Aorta (tissue), 5 donors: ENCODE data around the gene PLK5. TPM values are rescaled to one million over a fixed set of nuclear protein-coding genes. Genes with fewer than 3 reads are reported as not detected.
A peak's percentile ranks its signal among the peaks of the same experiment; 100 is the strongest.

ENCODE experiments used
- ATAC-seq: fragments of 200-7000 bp; cut with Tn5 transposase; one replicate; pipeline ENCODE4 v1.9.1; 2022; ENCODE audit warnings: moderate library complexity; ENCODE audit not compliant: low FRiP score
- DNase-seq, 2 donors: peaks; one replicate each; pipeline ENCODE4 v3.0.0-alpha.2; 2020
- H3K27ac ChIP-seq, 2 donors: one replicate each; pipeline ENCODE4 v1.5.1; 2013; ENCODE audit warnings: low read length in 2 of 2, mild to moderate bottlenecking in 2 of 2, moderate library complexity in 2 of 2, control low read depth in 1 of 2, inconsistent platforms in 1 of 2, low read depth in 1 of 2
- H3K27me3 ChIP-seq, 2 donors: one replicate each; pipeline ENCODE4 v1.6.1; 2013; ENCODE audit warnings: control low read depth in 1 of 2, low read length in 1 of 2, mild to moderate bottlenecking in 1 of 2, moderate library complexity in 1 of 2; ENCODE audit not compliant: insufficient read depth in 2 of 2, control insufficient read depth in 1 of 2
- H3K36me3 ChIP-seq, 2 donors: one replicate each; pipeline ENCODE4 v1.6.1; 2013; ENCODE audit warnings: control low read depth in 1 of 2, low read length in 1 of 2, mild to moderate bottlenecking in 1 of 2; ENCODE audit not compliant: insufficient read depth in 2 of 2, control insufficient read depth in 1 of 2
- H3K4me1 ChIP-seq, 2 donors: one replicate each; pipeline ENCODE4 v1.6.1; 2013; ENCODE audit warnings: low read length in 2 of 2, control low read depth in 1 of 2, mild to moderate bottlenecking in 1 of 2, moderate library complexity in 1 of 2; ENCODE audit not compliant: insufficient read depth in 2 of 2, control insufficient read depth in 1 of 2
- H3K4me3 ChIP-seq, 2 donors: one replicate each; pipeline ENCODE4 v1.5.1; 2013; ENCODE audit warnings: low read length in 2 of 2, control low read depth in 1 of 2, mild to moderate bottlenecking in 1 of 2
- H3K9me3 ChIP-seq: one replicate; pipeline ENCODE4 v1.6.1; 2013; ENCODE audit warnings: mild to moderate bottlenecking, low read length; ENCODE audit not compliant: control insufficient read depth
- WGBS, 2 donors: extraction: QIAGEN DNeasy Blood & Tissue Kit; methylation state at CpG; one replicate each; pipeline ENCODE4 v1.1.7; 2013; 5-methylcytosine and 5-hydroxymethylcytosine counted together
- intact Hi-C, 2 donors: fragments of 100-400 bp; cut with DNase I; formaldehyde crosslinking; loops; one replicate each; pipeline versions ENCODE4 v1.14.2 to v1.15.0; 2022
- polyA plus RNA-seq, 2 donors: library from polyadenylated mRNA; stranded (reverse); fragments of 200-250 nt; gene quantifications; one replicate each; pipeline ENCODE4 v1.2.3, GENCODE V29; 2013
- total RNA-seq, 2 donors: library from RNA; stranded (reverse); fragmentation: NEBNext Ultra II Directional; extraction: Animal tissue kit (Norgen Biotek cat#: 25700); gene quantifications; one replicate each; pipeline ENCODE4 v1.2.1, GENCODE V29; 2021
- donor health status: healthy with polysubstance abuse.
- donor health status: Bipolar disorder and iron deficiency.
- donor health status: DM: no; HTN: no; CAD: no.
- donor health status: DM: no; HTN: no; CAD: no.
- donor health status: DM: yes; HTN: yes; CAD: no.

Gene PLK5
- total and polyA plus RNA-seq, 4 donors: 0.15 TPM; not detected in 3

GRCh38 chr19:1505012-1505411 lies 18.9 kb upstream of the PLK5 start:
- H3K4me3 ChIP-seq: no peak overlapping the region
- H3K9me3 ChIP-seq: no peaks in the 10 kb centered on the region
- no peaks in the 10 kb centered on the region for H3K4me1 ChIP-seq
- no peak overlapping the region for H3K27ac ChIP-seq
- intact Hi-C loops: loop anchor here in 1 of 2 donors (10.0 kb wide), 1 partner anchor 230 kb away; the partner anchor contains the start of gene FAM174C
- H3K27me3 ChIP-seq: no peaks in the 10 kb centered on the region
- H3K36me3 ChIP-seq: no peaks in the 10 kb centered on the region
- DNase-seq (no peak), ATAC-seq (no peak)
- 71 to 75% methylated on average over 8 of the region's 8 CpGs for WGBS, 2 donors

DNA sequence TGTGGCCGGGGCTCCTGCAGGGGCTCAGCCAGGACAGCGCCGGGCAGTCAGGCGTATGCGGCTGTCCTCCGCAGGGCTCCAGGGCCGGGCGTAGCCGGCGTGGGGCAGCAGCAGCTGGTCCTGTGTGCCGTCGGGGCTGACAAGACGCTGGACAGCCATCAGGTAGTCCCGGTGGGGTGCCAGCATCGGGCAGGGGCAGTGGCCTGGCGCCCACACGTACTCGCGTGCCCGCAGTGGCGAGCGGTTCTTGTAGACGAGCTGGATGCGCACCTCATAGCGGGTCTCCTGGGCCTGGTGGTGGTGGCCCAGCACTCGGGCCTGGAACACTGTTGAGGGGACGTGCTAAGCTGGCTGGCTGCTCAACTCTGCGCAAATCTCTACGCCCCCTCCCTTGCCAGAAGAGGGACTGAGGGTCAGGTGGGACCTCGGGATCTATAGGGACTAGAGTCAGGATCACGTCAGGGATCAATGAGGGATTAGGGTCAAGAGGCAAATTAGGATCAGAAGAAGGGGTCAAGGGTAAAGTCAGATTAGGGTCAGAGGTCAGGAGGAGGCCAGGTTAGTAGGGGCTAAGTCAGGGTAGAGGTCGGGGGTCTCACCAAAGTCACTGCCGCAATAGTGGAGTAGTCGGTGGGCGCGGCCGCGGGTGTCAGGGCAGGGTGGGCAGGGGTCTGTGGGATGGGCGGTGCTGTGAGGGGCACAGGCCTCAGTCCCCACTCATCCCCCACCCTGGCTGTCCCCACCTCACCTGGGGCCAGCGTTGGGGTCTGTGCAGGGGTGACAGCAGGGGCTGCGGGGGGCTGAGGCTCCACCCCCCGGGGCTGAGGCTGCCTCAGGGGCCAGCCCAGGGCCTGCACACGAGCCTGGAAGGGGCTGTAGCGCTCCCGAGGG lies 17.6 kb upstream of the PLK5 start:
- Histone ChIP-seq H3K27ac (no peak overlapping the region), H3K27me3 (no peaks in the 10 kb centered on the region), H3K4me3 (no peak overlapping the region), H3K9me3 (no peaks in the 10 kb centered on the region), H3K4me1 (no peaks in the 10 kb centered on the region), H3K36me3 (no peaks in the 10 kb centered on the region)
- WGBS, 2 donors: 88 to 89% methylated on average over 44 to 45 of the region's 45 CpGs
- DNase-seq (no peak), ATAC-seq (no peak)
- intact Hi-C loops: loop anchor here in 1 of 2 donors (10.0 kb wide), 1 partner anchor 231 kb away; the partner anchor contains the start of gene FAM174C

GRCh38 chr19:1507192-1507660 lies 16.7 kb upstream of the PLK5 start:
- ATAC-seq: no peak
- Histone ChIP-seq H3K27ac (no peak overlapping the region), H3K27me3 (no peaks in the 10 kb centered on the region), H3K9me3 (no peaks in the 10 kb centered on the region), H3K36me3 (no peaks in the 10 kb centered on the region), H3K4me1 (no peaks in the 10 kb centered on the region), H3K4me3 (no peak overlapping the region)
- DNase-seq: no peak
- intact Hi-C loops: loop anchor here in 1 of 2 donors (10.0 kb wide), 1 partner anchor 232 kb away; the partner anchor contains the start of gene FAM174C
- 66 to 68% methylated on average over 23 of the region's 23 CpGs for WGBS, 2 donors

- intact Hi-C loops: loop anchor here in 1 of 2 donors (10.0 kb wide), 1 partner anchor 233 kb away; the partner anchor contains the start of gene FAM174C
- Histone ChIP-seq H3K4me3 (no peak overlapping the region), H3K27ac (peak overlapping the region in 1 of 2 donors; percentile 35), H3K27me3 (no peaks in the 10 kb centered on the region), H3K4me1 (no peaks in the 10 kb centered on the region), H3K36me3 (no peaks in the 10 kb centered on the region), H3K9me3 (no peaks in the 10 kb centered on the region)
- ATAC-seq (peak; percentile 93), DNase-seq (peak; percentile 93 to 95)
- 1 to 3% methylated on average over 42 to 46 of the region's 46 CpGs for WGBS, 2 donors
Observed at GRCh38 chr19:1507763-1508506, 15.9 kb upstream of the PLK5 start.

DNA sequence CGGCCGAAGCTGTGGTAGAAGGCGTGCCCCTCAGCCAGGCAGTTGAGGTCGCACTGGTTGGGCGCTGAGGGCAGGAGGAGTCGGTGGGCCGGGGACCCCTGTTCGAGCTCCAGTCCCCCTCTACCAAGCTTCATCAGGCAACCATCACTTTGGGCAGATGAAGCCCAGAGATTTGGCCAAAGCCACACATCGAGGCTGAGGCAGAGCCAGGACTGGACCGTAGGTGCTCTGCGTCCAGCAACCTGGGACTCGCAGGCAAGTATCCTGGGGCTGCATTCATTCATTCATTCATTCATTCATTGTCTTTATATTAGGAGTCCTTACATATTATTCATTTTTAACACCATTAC lies 15.4 kb upstream of the PLK5 start:
- DNase-seq (no peak), ATAC-seq (no peak)
- Histone ChIP-seq H3K27ac (peak overlapping the region in 1 of 2 donors; percentile 35), H3K4me1 (no peaks in the 10 kb centered on the region), H3K36me3 (no peaks in the 10 kb centered on the region), H3K9me3 (no peaks in the 10 kb centered on the region), H3K27me3 (no peaks in the 10 kb centered on the region), H3K4me3 (no peak overlapping the region)
- intact Hi-C loops: loop anchor here in 1 of 2 donors (10.0 kb wide), 1 partner anchor 234 kb away; the partner anchor contains the start of gene FAM174C
- 29 to 33% methylated on average over 12 of the region's 12 CpGs for WGBS, 2 donors

GRCh38 chr19:1509602-1510441 lies 14.1 kb upstream of the PLK5 start:
- H3K4me1 ChIP-seq: no peaks in the 10 kb centered on the region
- ATAC-seq: no peak

DNA sequence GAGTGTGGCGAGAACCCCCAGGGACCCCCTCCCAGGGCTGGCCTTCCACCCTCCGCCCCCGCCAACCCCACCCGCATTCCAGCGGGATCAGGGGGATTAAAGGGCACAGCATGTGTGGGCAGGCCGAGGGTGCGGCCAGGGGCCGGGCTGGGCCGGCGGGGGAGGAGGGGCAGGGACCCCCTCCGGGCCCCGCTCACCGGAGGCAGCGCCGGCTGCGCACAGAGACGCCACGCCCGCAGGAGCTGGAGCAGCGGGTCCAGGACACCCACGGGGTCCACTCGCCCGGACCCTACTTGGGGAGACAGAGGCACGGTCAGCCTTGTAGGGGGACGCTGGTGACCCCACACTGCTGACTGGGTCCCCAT lies 13.5 kb upstream of the PLK5 start:
- 45 to 50% methylated on average over 21 to 25 of the region's 25 CpGs for WGBS, 2 donors
- intact Hi-C loops: no loop called here
- Histone ChIP-seq H3K27ac (no peak overlapping the region), H3K4me3 (no peak overlapping the region), H3K4me1 (no peaks in the 10 kb centered on the region), H3K36me3 (no peaks in the 10 kb centered on the region), H3K9me3 (no peaks in the 10 kb centered on the region), H3K27me3 (no peaks in the 10 kb centered on the region)
- ATAC-seq: no peak
- DNase-seq: no peak

More at GRCh38 chr19:1509602-1510441, 14.1 kb upstream of the PLK5 start:
- intact Hi-C loops: loop anchor here in 1 of 2 donors (10.0 kb wide), 1 partner anchor 235 kb away; the partner anchor contains the start of gene FAM174C
- no peak overlapping the region for H3K4me3 ChIP-seq
- no peaks in the 10 kb centered on the region for H3K27me3 ChIP-seq
- no peaks in the 10 kb centered on the region for H3K9me3 ChIP-seq
- DNase-seq: no peak
- no peaks in the 10 kb centered on the region for H3K36me3 ChIP-seq
- 59 to 60% methylated on average over 11 of the region's 11 CpGs for WGBS, 2 donors
- no peak overlapping the region for H3K27ac ChIP-seq

- intact Hi-C loops: no loop called here
- Histone ChIP-seq H3K27me3 (no peaks in the 10 kb centered on the region), H3K36me3 (no peaks in the 10 kb centered on the region), H3K4me3 (no peak overlapping the region), H3K4me1 (no peaks in the 10 kb centered on the region), H3K9me3 (no peaks in the 10 kb centered on the region), H3K27ac (no peak overlapping the region)
- ATAC-seq (no peak), DNase-seq (no peak)
- whole genome bisulfite sequencing, 2 donors: 58 to 61% methylated on average over 9 of the region's 9 CpGs
Observed at GRCh38 chr19:1510807-1511206, 13.1 kb upstream of the PLK5 start.
